ENCODE measurements around the gene AGPS. TPM values are rescaled to one million over a fixed set of nuclear protein-coding genes. Genes with fewer than 3 reads are reported as not detected.

AGPS gene
- total and polyA plus RNA-seq, 2 of the 13 experiments (the other 11 are each of a cell fraction or from before 2014, with no cell fraction given), result 39.4 to 99.0 TPM

DNA sequence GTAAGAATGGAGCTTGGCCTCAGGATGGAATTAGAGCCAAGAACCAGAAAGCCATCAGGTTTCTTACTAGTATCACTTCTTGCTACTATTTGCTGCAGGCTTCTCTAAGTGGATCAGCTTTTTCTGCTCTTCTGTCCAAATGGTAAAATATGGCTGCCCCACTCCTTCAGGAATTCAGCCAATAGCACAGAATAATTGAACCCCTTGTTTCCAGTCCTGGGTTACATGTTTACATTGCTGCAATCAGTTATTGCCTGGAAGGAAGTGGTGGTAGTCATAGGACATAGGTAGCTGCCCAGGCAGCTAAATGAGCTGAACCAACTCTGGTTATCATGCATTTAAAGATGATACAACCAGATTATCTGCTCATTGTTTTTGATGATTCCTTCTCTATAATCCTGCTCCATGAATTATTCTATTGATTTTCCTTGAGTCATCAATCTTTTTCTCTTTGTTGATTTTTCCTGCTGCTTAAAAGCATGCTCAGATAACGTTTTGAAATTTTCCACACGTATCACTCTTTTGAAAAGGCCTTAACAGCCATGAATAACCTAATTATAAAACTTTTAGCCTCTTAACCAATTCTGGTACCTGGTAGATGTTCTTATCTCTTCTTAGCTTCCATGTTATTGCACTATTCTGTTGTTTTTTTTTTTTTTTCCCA is 12.6 kb downstream of the AGPS start (continued):
- TF ChIP-seq, protein P1, sequence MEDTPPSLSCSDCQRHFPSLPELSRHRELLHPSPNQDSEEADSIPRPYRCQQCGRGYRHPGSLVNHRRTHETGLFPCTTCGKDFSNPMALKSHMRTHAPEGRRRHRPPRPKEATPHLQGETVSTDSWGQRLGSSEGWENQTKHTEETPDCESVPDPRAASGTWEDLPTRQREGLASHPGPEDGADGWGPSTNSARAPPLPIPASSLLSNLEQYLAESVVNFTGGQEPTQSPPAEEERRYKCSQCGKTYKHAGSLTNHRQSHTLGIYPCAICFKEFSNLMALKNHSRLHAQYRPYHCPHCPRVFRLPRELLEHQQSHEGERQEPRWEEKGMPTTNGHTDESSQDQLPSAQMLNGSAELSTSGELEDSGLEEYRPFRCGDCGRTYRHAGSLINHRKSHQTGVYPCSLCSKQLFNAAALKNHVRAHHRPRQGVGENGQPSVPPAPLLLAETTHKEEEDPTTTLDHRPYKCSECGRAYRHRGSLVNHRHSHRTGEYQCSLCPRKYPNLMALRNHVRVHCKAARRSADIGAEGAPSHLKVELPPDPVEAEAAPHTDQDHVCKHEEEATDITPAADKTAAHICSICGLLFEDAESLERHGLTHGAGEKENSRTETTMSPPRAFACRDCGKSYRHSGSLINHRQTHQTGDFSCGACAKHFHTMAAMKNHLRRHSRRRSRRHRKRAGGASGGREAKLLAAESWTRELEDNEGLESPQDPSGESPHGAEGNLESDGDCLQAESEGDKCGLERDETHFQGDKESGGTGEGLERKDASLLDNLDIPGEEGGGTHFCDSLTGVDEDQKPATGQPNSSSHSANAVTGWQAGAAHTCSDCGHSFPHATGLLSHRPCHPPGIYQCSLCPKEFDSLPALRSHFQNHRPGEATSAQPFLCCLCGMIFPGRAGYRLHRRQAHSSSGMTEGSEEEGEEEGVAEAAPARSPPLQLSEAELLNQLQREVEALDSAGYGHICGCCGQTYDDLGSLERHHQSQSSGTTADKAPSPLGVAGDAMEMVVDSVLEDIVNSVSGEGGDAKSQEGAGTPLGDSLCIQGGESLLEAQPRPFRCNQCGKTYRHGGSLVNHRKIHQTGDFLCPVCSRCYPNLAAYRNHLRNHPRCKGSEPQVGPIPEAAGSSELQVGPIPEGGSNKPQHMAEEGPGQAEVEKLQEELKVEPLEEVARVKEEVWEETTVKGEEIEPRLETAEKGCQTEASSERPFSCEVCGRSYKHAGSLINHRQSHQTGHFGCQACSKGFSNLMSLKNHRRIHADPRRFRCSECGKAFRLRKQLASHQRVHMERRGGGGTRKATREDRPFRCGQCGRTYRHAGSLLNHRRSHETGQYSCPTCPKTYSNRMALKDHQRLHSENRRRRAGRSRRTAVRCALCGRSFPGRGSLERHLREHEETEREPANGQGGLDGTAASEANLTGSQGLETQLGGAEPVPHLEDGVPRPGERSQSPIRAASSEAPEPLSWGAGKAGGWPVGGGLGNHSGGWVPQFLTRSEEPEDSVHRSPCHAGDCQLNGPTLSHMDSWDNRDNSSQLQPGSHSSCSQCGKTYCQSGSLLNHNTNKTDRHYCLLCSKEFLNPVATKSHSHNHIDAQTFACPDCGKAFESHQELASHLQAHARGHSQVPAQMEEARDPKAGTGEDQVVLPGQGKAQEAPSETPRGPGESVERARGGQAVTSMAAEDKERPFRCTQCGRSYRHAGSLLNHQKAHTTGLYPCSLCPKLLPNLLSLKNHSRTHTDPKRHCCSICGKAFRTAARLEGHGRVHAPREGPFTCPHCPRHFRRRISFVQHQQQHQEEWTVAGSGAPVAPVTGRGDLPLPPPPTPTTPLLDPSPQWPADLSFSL (CRISPR knock-in tag; IDR thresholded peaks at IDR 0.05), result no peak
- TF ChIP-seq SALL1 (CRISPR knock-in tag; IDR thresholded peaks at IDR 0.05) (peak; percentile 27; the same call in 1 of the 2 replicates), THYN1 (CRISPR knock-in tag; IDR thresholded peaks at IDR 0.05; ENCODE audit: borderline replicate concordance, low read depth) (no peak), U2AF1 (optimal IDR thresholded peaks at IDR 0.05; ENCODE audit: low read depth, low read length) (no peak), CC2D1A (CRISPR knock-in tag; IDR thresholded peaks at IDR 0.05) (no peak), ZMYM4 (CRISPR knock-in tag; IDR thresholded peaks at IDR 0.05) (peak; percentile 84), ZNF232 (CRISPR knock-in tag; IDR thresholded peaks at IDR 0.05; ENCODE audit: borderline replicate concordance) (no peak), KAT8 (CRISPR knock-in tag; IDR thresholded peaks at IDR 0.05) (peak; percentile 63; the same call in 1 of the 2 replicates), ZNF644 (CRISPR knock-in tag; IDR thresholded peaks at IDR 0.05; ENCODE audit: low read depth) (peak; percentile 96), STAG1 (CRISPR knock-in tag; IDR thresholded peaks at IDR 0.05) (no peak), MAF1 (CRISPR knock-in tag; IDR thresholded peaks at IDR 0.05; ENCODE audit: borderline replicate concordance) (no peak), ZNF296 (CRISPR knock-in tag; conservative IDR thresholded peaks at IDR 0.05) (no peak)
- TF ChIP-seq, protein P2, sequence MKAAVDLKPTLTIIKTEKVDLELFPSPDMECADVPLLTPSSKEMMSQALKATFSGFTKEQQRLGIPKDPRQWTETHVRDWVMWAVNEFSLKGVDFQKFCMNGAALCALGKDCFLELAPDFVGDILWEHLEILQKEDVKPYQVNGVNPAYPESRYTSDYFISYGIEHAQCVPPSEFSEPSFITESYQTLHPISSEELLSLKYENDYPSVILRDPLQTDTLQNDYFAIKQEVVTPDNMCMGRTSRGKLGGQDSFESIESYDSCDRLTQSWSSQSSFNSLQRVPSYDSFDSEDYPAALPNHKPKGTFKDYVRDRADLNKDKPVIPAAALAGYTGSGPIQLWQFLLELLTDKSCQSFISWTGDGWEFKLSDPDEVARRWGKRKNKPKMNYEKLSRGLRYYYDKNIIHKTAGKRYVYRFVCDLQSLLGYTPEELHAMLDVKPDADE (CRISPR knock-in tag; IDR thresholded peaks at IDR 0.05), result no peak
- TF ChIP-seq, protein P3, sequence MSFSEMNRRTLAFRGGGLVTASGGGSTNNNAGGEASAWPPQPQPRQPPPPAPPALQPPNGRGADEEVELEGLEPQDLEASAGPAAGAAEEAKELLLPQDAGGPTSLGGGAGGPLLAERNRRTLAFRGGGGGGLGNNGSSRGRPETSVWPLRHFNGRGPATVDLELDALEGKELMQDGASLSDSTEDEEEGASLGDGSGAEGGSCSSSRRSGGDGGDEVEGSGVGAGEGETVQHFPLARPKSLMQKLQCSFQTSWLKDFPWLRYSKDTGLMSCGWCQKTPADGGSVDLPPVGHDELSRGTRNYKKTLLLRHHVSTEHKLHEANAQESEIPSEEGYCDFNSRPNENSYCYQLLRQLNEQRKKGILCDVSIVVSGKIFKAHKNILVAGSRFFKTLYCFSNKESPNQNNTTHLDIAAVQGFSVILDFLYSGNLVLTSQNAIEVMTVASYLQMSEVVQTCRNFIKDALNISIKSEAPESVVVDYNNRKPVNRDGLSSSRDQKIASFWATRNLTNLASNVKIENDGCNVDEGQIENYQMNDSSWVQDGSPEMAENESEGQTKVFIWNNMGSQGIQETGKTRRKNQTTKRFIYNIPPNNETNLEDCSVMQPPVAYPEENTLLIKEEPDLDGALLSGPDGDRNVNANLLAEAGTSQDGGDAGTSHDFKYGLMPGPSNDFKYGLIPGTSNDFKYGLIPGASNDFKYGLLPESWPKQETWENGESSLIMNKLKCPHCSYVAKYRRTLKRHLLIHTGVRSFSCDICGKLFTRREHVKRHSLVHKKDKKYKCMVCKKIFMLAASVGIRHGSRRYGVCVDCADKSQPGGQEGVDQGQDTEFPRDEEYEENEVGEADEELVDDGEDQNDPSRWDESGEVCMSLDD (CRISPR knock-in tag; IDR thresholded peaks at IDR 0.05; ENCODE audit: borderline replicate concordance), result no peak
- TF ChIP-seq, protein P4, sequence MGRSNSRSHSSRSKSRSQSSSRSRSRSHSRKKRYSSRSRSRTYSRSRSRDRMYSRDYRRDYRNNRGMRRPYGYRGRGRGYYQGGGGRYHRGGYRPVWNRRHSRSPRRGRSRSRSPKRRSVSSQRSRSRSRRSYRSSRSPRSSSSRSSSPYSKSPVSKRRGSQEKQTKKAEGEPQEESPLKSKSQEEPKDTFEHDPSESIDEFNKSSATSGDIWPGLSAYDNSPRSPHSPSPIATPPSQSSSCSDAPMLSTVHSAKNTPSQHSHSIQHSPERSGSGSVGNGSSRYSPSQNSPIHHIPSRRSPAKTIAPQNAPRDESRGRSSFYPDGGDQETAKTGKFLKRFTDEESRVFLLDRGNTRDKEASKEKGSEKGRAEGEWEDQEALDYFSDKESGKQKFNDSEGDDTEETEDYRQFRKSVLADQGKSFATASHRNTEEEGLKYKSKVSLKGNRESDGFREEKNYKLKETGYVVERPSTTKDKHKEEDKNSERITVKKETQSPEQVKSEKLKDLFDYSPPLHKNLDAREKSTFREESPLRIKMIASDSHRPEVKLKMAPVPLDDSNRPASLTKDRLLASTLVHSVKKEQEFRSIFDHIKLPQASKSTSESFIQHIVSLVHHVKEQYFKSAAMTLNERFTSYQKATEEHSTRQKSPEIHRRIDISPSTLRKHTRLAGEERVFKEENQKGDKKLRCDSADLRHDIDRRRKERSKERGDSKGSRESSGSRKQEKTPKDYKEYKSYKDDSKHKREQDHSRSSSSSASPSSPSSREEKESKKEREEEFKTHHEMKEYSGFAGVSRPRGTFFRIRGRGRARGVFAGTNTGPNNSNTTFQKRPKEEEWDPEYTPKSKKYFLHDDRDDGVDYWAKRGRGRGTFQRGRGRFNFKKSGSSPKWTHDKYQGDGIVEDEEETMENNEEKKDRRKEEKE (IDR thresholded peaks at IDR 0.05), result no peak
